GM18858 (cell line): ENCODE results near the gene PLCD3.
"Not testable (repeated sequence)": the region's sequence is repeated elsewhere in the genome, so short reads cannot be mapped to it uniquely, and the experiment has no call there.

Experiments used
- ATAC-seq: cut with Tn5 transposase; IDR thresholded peaks from one replicate; pipeline ENCODE4 v1.9.1; 2021; ENCODE audit not compliant: unreplicated experiment

PLCD3 gene

GRCh38 chr17:45135978-45136791, 3.9 kb upstream of the PLCD3 start:
- ATAC-seq, result no peak

- peak; percentile 67 for ATAC-seq
These were observed 3.1 kb upstream of the PLCD3 start, which contains the start of gene ACBD4 for GRCh38 chr17:45135192-45135977. TSS of gene ACBD4 (plus strand) at chr17:45135687. CDS start at chr17:45136145, 458 bp downstream.

GRCh38 chr17:45132572-45133463, 503 bp upstream of the PLCD3 start:
- ATAC-seq, result no peak

- no peak for ATAC-seq
These were observed 547 bp downstream of the PLCD3 start for GRCh38 chr17:45131616-45132319.

- no peak for ATAC-seq
These were observed 1.4 kb downstream of the PLCD3 start for GRCh38 chr17:45130681-45131615.

GRCh38 chr17:45129940-45130680, 2.2 kb downstream of the PLCD3 start:
- no peak for ATAC-seq

- ATAC-seq, result no peak
These were observed 2.8 kb downstream of the PLCD3 start for GRCh38 chr17:45129426-45129939.

GRCh38 chr17:45128989-45129388, 3.3 kb downstream of the PLCD3 start:
- ATAC-seq, result no peak

- no peak for ATAC-seq
These were observed 4.0 kb downstream of the PLCD3 start for GRCh38 chr17:45128331-45128730.

GRCh38 chr17:45127548-45128300, 4.6 kb downstream of the PLCD3 start:
- ATAC-seq, result no peak

- no peak for ATAC-seq
These were observed 5.1 kb downstream of the PLCD3 start for GRCh38 chr17:45127207-45127547.

GRCh38 chr17:45125509-45125908, 6.8 kb downstream of the PLCD3 start:
- ATAC-seq, result no peak

GRCh38 chr17:45124797-45125122, 7.6 kb downstream of the PLCD3 start:
- ATAC-seq, result not testable (repeated sequence)

- ATAC-seq, result no peak
These were observed 8.2 kb downstream of the PLCD3 start for GRCh38 chr17:45123930-45124796.

GRCh38 chr17:45123076-45123770, 9.1 kb downstream of the PLCD3 start:
- no peak for ATAC-seq

- no peak for ATAC-seq
These were observed 11.3 kb downstream of the PLCD3 start for GRCh38 chr17:45121055-45121454.
